ENCODE data around the gene TM2D3.

DNA sequence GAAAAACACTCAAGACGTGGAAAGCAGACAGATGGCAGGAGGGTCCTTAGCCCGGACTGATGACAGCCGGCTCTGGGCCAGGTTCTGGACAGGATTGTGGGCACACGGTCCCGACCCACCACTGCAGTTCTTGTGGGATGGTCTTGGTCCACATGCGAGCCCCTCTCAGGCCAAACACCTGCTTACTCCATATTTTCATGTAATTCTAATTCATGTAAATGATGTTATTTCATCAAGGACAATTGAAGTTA, 32.6 kb downstream of the TM2D3 start:
- TF ChIP-seq, protein P1, sequence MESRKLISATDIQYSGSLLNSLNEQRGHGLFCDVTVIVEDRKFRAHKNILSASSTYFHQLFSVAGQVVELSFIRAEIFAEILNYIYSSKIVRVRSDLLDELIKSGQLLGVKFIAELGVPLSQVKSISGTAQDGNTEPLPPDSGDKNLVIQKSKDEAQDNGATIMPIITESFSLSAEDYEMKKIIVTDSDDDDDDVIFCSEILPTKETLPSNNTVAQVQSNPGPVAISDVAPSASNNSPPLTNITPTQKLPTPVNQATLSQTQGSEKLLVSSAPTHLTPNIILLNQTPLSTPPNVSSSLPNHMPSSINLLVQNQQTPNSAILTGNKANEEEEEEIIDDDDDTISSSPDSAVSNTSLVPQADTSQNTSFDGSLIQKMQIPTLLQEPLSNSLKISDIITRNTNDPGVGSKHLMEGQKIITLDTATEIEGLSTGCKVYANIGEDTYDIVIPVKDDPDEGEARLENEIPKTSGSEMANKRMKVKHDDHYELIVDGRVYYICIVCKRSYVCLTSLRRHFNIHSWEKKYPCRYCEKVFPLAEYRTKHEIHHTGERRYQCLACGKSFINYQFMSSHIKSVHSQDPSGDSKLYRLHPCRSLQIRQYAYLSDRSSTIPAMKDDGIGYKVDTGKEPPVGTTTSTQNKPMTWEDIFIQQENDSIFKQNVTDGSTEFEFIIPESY (IDR thresholded peaks at IDR 0.05) = no peak
- TF ChIP-seq, protein P2, sequence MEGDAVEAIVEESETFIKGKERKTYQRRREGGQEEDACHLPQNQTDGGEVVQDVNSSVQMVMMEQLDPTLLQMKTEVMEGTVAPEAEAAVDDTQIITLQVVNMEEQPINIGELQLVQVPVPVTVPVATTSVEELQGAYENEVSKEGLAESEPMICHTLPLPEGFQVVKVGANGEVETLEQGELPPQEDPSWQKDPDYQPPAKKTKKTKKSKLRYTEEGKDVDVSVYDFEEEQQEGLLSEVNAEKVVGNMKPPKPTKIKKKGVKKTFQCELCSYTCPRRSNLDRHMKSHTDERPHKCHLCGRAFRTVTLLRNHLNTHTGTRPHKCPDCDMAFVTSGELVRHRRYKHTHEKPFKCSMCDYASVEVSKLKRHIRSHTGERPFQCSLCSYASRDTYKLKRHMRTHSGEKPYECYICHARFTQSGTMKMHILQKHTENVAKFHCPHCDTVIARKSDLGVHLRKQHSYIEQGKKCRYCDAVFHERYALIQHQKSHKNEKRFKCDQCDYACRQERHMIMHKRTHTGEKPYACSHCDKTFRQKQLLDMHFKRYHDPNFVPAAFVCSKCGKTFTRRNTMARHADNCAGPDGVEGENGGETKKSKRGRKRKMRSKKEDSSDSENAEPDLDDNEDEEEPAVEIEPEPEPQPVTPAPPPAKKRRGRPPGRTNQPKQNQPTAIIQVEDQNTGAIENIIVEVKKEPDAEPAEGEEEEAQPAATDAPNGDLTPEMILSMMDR (IDR thresholded peaks at IDR 0.05; ENCODE audit: low read depth, low read length, missing input control) = no peak
- no peak for TF ChIP-seq FOXA2 (IDR thresholded peaks at IDR 0.05)
- no peak for TF ChIP-seq SP1 (IDR thresholded peaks at IDR 0.05)
- no peak for TF ChIP-seq RXRA (IDR thresholded peaks at IDR 0.05)
- TF ChIP-seq, protein P3, sequence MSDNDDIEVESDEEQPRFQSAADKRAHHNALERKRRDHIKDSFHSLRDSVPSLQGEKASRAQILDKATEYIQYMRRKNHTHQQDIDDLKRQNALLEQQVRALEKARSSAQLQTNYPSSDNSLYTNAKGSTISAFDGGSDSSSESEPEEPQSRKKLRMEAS (IDR thresholded peaks at IDR 0.05) = no peak
- no peak for TF ChIP-seq TAF1 (conservative IDR thresholded peaks at IDR 0.05)
- no peak for TF ChIP-seq HNF4A (conservative IDR thresholded peaks at IDR 0.05)
- TF ChIP-seq FOXA1 (IDR thresholded peaks at IDR 0.05) = no peak
- no peak for TF ChIP-seq YY1 (IDR thresholded peaks at IDR 0.05)
